ENCODE results near the gene STPG3. TPM values are rescaled to one million over a fixed set of nuclear protein-coding genes. Genes with fewer than 3 reads are reported as not detected.

The STPG3 gene
- polyA plus RNA-seq (ENCODE audit: insufficient read length): 0.18 TPM

DNA sequence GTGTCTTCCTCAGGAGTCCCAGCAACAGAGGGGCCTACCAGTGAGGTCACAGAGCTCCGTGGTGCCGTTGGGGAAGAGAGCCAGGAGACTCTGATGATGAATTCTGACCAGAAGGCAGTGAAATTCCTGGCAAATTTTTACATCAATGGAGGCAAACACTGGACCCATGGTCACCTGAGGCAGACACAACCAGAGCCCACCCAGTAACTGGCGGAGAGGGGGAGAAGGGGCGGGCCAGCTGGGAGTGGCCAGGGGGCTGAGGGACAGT, at the start of gene STPG3:
Gene STPG3, plus strand, starts transcription at position 93 of the 268 bp plus-strand sequence. Its CDS starts 1 bp downstream, at position 94.
- no peak for DNase-seq (ENCODE audit: low read depth)

DNA sequence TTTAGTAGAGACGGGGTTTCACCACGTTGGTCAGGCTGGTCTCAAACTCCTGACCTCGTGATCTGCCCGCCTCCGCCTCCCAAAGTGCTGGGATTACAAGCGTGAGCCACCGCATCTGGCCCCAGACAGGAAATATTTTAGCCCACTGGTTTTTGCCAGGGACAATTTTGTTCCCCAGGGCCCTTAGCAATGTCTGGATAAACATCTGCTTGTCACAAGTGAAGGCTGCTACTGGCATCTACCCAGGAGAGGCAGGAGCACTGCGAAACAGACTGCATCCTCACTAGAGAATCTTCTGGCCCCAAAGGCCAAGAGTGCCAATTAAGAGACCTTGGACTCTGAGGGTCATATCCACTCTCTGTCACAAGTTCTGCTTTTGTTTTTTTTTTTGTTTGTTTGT, 48.1 kb upstream of the STPG3 start:
- no peak for DNase-seq (ENCODE audit: low read depth)

DNA sequence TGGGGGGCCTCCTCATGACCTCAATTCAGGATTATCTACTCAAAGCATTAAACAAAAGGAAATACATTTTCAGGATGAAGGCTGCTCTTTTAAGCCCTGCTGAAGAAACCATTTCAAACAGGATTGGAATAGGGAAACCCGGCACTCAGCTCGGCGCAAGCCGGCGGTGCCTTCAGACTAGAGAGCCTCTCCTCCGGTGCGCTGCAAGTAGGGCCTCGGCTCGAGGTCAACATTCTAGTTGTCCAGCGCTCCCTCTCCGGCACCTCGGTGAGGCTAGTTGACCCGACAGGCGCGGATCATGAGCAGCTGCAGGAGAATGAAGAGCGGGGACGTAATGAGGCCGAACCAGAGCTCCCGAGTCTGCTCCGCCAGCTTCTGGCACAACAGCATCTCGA, 46.4 kb upstream of the STPG3 start:
- no peak for DNase-seq (ENCODE audit: low read depth)

DNA sequence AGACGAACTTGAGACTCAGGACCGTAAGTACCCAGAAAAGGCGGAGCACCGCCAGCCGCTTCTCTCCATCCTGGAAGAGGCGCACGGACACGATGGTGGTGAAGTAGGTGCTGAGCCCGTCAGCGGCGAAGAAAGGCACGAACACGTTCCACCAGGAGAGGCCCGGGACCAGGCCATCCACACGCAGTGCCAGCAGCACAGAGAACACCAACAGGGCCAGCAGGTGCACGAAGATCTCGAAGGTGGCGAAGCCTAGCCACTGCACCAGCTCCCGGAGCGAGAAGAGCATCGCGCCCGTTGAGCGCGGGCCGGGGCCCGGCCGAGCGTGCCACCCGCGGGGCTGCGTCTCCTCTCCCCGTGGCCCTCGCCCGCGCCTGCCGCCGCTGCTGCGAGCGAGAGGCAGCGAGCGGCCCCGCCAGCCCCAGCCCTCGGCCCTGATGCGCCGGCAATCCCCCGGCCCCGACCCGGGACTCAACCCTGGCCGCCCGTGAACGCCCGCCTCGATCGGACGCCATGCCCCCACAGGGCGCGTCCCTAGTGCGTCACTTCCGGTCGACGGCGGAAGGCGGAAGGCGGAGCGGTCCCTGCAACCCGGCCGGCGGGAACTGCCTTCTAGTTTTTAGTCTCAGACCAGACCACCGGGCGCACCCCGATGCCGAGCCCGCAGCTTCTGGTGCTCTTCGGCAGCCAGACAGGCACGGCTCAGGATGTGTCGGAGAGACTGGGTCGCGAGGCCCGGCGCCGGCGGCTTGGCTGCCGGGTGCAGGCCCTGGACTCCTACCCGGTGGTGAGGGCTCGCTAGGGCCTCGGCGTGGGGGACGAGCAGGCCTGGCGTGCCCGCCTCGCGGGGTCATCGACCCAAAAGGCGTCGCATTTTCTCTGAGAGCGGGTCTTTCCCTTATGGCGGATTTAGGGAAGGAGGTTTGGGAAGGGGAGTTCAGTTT, 45.7 kb upstream of the STPG3 start, which contains the start of the genes NDOR1 and TMEM203:
Gene NDOR1, plus strand, starts transcription at position 575 of the 944 bp plus-strand sequence. Its CDS starts 78 bp downstream, at position 653.
Gene TMEM203, minus strand, starts transcription at position 523 of the 944 bp plus-strand sequence. Its CDS starts 234 bp downstream, at position 289.
- peak; percentile 56 for DNase-seq (ENCODE audit: low read depth)

DNA sequence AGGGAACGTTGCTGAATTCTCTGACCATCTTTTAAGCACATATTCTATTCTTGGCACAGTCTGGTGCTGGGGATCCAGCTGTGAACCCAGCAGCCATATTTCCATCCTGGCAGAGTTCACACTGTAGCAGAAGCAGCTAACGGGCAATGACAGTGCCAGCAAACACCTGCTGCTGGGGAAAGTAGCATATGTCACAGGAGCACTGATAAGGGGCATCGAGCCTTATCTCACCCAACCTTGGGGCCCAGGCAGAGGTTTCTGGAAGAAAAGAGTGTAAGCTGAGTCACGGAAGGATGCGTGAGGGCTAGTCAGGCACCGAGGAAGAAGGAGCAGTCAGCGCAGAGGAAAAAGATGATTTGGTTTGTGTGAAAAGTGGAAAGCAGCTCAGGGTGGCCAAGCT, 44.5 kb upstream of the STPG3 start:
- no peak for DNase-seq (ENCODE audit: low read depth)

DNA sequence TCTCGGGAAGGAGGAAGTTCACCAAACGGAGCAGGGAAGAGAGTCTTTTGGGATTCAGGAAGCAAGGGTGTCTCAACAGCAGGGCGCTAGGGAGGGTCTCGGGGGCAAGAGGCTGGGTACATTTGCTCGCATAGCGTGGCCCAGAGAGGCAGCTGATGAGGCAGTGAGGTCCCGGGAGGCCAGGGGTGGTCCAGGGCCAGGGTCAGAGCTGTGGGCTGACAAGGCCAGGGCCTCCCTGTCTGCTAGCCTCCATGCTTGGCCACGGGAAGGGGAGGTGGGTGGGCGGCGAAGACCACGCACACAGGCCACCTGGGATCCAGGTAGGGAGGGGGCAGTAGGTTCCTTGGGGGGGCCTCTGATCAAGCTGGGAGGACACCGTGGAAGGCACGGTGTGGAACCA, 39.6 kb upstream of the STPG3 start:
- no peak for DNase-seq (ENCODE audit: low read depth)

DNA sequence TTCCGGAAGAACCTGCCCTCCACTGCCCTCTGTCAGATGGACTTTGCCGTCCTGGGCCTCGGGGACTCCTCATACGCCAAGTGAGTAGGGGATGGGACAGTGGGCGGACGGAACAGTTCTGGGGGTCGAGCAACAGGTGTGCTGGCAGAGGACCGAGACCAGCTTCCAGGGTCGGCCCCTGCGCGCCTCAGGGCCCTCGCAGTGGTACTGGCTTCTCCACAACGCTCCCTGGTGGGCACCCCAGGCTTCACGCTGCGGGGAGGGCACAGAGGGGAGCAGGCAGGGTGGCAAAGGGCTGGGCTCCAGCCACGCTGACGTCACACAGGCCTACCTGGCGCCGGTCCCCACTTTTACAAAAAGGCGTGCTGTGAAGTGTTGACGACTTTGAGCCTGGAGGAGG, 38.6 kb upstream of the STPG3 start:
- DNase-seq (ENCODE audit: low read depth): no peak

DNA sequence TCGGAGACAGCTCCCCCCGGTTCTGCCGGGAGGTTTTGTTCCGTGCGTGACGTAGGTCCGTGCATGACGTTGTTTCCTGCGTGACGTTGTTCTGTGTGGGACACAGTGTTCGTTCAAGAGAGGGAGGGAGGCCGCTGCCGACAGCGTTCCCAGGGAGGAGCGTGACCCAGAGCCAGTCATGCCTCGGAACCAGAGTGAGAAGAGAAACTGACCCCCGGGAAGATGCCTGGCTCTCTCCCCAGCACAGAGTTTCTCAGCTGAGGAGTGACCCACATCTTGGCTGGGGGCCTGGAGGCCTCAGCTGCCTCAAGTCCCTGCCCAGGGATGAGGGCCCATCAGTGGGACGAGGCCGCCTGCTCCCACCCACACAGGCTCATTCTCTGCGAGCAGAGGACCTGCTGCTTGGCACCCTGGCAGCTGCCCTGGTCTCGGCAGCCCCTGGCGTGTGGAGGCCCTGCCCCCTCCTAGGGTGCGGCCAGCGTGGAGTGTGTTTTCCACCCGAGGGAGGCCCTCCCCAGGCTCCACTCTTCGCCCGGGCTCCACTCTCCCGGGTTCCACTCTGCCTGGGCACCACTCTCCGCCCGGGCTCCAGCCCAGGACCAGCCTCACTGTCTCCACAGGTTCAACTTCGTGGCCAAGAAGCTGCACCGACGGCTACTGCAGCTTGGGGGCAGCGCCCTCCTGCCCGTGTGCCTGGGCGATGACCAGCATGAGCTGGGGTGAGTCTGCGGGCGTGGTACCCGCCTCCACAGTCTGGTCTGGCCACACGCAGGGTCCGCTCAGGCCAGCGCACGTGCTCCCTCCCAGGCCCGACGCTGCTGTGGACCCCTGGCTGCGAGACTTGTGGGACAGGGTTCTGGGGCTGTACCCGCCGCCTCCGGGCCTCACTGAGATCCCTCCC, 37.7 kb upstream of the STPG3 start:
- DNase-seq (ENCODE audit: low read depth): no peak

DNA sequence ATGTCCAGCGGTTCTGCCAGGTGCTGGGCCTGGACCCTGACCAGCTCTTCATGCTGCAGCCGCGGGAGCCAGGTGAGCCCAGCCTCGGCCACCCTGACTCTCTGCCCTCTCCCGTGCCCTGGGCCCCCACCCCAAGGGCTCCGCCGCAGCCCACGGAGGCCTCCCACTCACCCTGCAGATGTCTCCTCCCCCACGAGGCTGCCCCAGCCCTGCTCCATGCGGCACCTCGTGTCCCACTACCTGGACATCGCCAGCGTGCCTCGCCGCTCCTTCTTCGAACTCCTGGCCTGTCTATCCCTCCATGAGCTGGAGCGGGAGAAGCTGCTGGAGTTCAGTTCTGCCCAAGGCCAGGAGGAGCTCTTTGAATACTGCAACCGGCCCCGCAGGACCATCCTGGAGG, 36.5 kb upstream of the STPG3 start:
- no peak for DNase-seq (ENCODE audit: low read depth)

DNA sequence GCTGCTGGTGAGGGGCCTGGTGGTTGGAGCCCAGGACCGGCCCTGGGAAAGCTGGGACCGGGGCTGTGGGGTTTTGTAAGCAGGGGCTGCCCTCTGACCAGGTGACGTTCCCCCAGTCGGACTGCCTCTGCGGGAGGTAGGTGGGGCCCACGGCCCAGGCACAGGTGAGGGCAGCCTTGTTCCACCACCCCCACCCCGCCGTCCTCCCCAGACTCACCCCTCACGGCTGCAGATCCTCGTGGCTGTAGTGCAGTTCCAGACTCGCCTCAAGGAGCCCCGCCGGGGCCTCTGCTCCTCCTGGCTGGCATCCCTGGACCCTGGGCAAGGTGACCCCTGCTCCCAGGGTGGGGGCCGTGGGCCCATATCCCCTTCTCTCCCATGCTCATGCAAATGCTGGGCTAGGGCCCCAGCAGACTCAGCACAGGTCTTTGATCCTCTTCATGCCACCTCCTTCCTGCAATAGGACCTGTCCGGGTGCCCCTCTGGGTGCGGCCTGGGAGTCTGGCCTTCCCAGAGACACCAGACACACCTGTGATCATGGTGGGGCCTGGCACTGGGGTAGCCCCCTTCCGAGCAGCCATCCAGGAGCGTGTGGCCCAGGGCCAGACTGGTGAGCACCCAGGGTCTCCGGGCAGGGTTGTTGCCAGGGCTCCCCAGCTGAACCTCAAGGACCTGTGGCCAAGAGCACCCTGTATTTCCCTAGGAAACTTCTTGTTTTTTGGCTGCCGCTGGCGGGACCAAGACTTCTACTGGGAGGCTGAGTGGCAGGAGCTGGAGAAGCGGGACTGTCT, 35.7 kb upstream of the STPG3 start:
- DNase-seq (ENCODE audit: low read depth): no peak

DNA sequence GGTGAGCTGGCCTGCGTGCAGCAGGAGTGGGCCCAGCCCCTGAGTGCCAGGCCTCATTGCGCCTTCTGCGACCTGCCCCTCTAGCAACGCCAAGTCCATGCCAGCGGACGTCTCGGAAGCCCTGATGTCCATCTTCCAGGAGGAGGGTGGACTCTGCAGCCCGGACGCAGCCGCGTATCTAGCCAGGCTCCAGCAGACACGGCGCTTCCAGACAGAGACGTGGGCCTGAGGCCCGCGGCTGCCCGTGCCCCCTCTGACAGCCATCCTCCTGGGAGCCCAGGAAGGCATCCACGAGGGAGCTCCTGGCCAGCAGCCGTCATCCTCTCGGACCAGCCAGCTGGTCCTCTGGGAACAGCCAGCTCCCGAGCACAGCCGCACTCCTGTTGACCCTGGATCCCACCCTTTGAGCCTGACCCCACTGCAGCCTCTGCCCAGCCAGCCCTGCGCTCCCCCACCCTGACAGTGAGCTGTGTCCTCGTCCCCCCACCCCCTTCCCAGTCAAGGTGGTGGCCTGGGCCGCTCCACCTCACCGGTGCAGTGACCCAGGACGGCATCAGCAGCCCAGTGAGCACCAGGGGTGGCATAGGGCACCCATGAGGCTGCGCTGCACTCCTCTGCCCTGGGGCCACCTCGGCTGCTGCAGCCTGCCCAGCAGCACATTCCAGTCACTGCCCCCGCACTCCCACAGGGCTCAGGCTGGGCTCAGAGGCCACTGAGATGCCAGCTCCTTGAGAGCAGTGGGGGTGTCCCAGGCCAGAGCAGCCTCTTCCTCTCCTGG, 34.7 kb upstream of the STPG3 start:
- no peak for DNase-seq (ENCODE audit: low read depth)

DNA sequence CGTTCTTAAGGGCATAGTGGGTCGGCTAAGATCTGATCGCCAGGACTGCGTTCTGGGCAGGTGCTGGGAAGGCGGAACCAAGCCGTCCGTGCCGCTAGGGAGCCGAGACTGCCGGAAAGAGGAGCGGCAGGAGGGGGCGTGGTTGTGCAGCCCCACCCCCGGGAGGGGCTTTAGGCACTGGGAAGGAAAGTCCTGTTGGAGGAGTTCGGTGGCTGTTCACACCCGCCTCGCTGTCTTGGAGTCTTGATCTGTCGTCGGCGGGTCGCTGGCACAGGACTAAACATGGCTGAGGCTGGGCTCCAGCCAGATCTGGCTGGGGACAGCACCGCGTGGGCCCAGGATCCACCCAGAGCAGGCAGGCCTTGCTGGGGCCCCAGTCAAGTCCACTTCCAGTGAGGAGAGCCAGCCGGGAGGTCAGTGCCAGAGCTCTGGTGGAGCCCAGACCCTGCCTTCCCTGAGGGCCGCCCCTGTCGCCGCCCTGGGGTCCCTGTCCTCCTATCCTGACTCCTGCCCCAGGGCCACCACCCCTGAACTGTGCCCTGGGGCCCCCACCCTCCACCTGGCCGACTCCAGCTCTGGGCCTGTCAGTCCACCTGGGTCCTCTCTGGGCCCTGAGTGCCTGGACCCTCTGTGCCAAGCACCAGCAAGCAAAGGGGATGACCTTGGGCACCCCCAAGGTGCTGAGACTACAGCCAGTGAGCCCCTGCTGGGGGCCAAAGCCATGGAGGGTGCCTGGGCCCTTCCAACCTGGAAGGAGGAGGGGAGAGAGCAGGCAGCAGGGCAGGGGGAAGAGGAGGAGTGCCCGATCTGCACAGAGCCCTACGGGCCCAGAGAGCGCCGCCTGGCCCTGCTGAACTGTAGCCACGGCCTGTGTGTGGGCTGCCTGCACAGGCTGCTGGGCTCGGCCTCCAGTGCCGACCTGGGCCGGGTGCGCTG, 33.5 kb upstream of the STPG3 start:
- DNase-seq (ENCODE audit: low read depth): no peak

DNA sequence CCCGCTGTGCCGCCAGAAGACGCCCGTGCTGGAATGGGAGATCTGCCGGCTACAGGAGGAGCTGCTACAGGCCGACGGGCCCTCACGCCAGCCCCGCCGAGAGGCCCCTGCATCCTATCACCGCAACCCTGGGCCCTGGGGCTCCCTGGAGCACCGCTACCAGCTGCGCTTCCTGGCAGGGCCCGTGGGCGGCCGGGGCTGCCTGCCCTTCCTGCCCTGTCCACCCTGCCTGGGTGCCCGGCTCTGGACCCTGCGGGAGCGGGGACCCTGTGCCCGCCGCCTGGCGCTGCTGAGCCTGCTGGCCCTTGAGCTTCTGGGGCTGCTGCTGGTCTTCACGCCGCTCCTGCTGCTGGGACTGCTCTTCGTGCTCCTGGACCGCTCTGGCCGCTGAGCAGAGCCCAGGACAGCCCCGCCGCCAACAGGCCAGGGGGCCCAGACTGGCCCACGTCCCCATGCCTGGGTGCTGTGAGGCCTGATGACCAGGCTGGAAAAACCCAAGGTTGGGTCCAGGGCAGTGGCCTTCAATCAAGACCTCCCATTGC, 32.8 kb upstream of the STPG3 start:
- no peak for DNase-seq (ENCODE audit: low read depth)

DNA sequence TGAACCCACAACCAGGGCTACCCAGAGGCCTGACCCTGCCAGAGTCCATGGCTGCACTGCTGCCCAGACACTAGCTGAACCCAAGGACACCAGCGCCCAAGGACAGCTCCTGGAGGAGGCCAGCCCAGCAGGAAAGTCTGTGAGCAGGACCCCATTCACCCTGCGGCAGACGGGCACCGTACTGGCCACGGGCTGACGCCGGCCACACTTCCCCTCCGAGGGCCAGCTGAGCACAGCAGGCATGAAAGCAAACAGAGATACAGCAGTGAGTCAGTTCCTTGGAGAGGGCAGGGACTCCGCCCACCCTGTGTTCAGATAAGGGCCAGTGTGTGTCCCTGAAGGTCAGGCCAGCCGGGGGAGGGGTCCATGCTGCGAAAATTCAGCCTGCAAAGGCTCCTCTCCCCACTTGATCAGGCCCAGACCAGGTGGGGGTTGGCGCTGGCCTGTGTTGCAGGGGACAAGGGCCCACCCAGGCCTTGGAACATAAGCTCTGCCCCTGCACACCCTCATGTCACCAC, 32.3 kb upstream of the STPG3 start:
- no peak for DNase-seq (ENCODE audit: low read depth)

DNA sequence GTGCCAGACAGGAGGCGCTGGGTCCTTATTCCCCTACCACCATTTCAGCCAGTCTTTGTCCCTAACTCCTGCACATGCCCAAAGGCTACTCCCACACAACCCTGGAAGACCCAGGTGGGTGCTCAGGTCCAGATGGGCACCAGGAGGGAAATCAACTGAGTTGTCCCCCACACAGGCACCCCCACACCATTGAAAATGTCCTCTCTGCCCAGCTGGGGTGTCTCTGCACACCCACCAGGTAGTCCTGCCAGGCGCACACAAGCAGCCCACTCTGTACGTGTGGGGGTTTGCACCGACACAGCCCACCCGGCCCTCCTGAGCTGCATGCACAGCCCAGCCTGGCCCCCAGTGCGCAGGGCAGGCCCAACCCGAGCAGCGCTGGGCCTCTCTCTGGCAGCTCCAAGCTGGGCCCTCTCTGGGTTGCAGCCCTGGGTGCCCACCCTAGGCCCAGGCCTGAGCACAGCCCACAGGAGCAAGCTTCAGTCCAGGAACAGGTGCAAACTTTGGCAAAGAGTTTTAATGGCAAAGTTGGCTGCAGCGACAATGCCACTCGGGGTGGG, 31.2 kb upstream of the STPG3 start:
- no peak for DNase-seq (ENCODE audit: low read depth)

DNA sequence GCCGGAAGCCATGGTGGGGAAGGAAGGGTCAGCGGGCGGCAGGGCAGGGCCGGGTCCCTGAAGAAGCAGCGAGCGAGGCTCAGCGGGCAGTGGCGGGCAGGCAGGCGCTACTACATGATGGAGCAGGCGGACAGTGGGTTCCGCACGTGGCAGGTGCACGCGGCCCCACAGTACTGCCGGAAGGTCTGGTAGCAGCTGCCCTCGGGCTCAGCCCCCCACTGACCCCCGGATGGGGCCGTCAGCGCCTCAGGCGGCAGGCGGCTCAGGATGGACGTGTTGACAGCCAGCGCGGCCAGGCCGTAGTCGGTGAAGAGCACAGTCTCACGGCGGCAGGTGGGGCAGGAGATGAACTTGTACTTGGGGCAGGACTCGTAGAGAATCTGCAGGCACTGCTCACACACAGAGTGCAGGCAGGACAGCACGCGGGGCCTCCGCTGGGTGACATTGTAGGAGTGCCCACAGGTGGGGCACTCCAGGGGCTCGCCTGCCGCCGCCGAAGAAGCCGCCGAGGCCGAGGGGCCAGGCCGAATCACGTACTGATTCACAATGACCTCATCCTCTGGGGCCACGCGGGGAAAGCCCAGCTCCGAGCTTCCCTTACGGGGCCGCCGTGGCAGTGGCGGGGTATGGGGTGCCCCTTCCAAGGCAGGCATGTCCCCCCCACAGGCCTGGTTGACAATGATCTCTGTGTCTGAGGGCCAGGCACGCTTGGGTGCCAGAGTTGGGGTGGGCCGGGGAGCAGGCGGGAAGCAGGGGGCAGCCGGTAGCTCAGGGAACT, 30.6 kb upstream of the STPG3 start:
- no peak for DNase-seq (ENCODE audit: low read depth)

DNA sequence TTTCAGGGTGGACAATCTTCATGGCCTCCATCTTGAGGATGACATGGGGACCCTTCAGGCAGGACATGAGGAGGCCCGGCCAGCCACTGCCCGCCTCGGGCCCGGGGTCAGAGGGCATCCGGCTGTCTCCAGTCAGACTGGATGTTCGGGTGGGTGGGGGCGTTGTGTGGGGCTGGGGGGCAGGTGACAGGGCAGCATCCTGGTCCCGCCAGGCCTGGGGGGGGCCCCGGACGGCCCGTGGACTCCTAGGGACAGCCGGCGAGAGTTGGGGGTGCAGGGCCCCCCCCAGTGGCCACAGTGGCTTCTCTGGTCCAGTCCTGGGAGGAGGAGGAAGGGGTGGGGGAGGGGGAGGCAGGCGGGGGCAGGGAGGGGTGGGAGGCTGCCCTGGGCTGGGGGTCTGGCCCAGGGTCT, 30.0 kb upstream of the STPG3 start:
- DNase-seq (ENCODE audit: low read depth): no peak

DNA sequence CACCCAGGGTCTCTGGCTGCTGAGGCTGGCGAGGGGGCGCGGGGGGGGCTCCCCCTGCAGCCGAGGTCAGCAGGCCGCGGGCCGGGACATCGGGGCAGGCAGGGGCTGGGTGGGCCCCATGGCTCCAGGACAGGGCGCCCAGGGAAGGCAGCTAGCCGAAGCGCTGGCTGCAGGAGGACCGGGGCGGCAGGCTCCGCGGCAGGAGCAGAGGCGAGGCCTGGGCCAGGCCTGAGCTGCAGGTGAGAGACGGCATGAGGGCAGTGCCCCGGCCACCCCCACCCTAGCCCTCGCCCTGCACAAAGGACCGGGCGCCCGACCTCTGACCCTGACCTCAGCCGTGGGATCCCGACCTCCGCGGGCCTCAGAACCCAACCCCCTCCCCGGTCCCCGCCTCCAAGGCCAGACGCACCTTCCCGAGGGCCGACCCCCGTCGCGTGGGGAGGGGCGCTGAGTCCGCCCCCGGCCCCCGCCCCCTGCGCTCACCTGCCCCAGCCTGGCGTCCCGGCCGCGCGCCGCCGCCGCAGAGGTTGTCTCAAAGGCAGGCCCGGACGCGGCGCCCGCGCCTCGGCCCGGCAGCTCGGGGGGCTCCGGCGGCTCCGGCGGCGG, 29.5 kb upstream of the STPG3 start:
- no peak for DNase-seq (ENCODE audit: low read depth)

All from forelimb muscle (tissue), 1 donor.